HG03095 (cell line): ENCODE data around the gene USP47.

Experiments
- ATAC-seq: cut with Tn5 transposase; IDR thresholded peaks from one replicate; pipeline ENCODE4 v1.9.1; 2021; ENCODE audit warnings: moderate library complexity; ENCODE audit not compliant: unreplicated experiment

USP47 gene

GRCh38 chr11:11862999-11863398 is 21.2 kb downstream of the USP47 start:
- ATAC-seq = no peak

- no peak for ATAC-seq
Observed at GRCh38 chr11:11864332-11864731, 22.6 kb downstream of the USP47 start.

GRCh38 chr11:11864803-11865202 is 23.0 kb downstream of the USP47 start:
- ATAC-seq = no peak

GRCh38 chr11:11865449-11865848 is 23.7 kb downstream of the USP47 start:
- ATAC-seq = no peak

GRCh38 chr11:11866203-11866602 is 24.4 kb downstream of the USP47 start:
- no peak for ATAC-seq

GRCh38 chr11:11867720-11868119 is 25.9 kb downstream of the USP47 start:
- no peak for ATAC-seq

- ATAC-seq = no peak
Observed at GRCh38 chr11:11871991-11872401, 30.2 kb downstream of the USP47 start.

GRCh38 chr11:11876458-11876857 is 34.7 kb downstream of the USP47 start:
- no peak for ATAC-seq

- no peak for ATAC-seq
Observed at GRCh38 chr11:11880179-11880578, 38.4 kb downstream of the USP47 start.

GRCh38 chr11:11882539-11882938 is 40.8 kb downstream of the USP47 start:
- no peak for ATAC-seq

- ATAC-seq = no peak
Observed at GRCh38 chr11:11884351-11884750, 42.6 kb downstream of the USP47 start.

- ATAC-seq = peak; percentile 89
Observed at GRCh38 chr11:11884774-11885481, 43.2 kb downstream of the USP47 start.

GRCh38 chr11:11894486-11894885 is 52.7 kb downstream of the USP47 start:
- no peak for ATAC-seq

GRCh38 chr11:11895672-11896071 is 53.9 kb downstream of the USP47 start:
- ATAC-seq = no peak

GRCh38 chr11:11898648-11899047 is 56.9 kb downstream of the USP47 start:
- no peak for ATAC-seq

- ATAC-seq = no peak
Observed at GRCh38 chr11:11899401-11899800, 57.6 kb downstream of the USP47 start.

- no peak for ATAC-seq
Observed at GRCh38 chr11:11901929-11902328, 60.2 kb downstream of the USP47 start.

- no peak for ATAC-seq
Observed at GRCh38 chr11:11909727-11910126, 68.0 kb downstream of the USP47 start.

GRCh38 chr11:11910541-11910940 is 68.8 kb downstream of the USP47 start:
- no peak for ATAC-seq

GRCh38 chr11:11913395-11913794 is 71.6 kb downstream of the USP47 start:
- ATAC-seq = no peak

GRCh38 chr11:11915625-11916024 is 73.9 kb downstream of the USP47 start:
- ATAC-seq = no peak

- no peak for ATAC-seq
Observed at GRCh38 chr11:11916981-11917399, 75.2 kb downstream of the USP47 start.

GRCh38 chr11:11923828-11924227 is 82.1 kb downstream of the USP47 start:
- no peak for ATAC-seq
